Neural cell (in vitro differentiated cells): Measurements from ENCODE around the gene NF1.

Experiments used
- CTCF ChIP-seq: fragments of 450-650 bp; IDR thresholded peaks from 2 replicates; pipeline ENCODE4 v1.5.1; 2014; ENCODE audit warnings: antibody characterized with exemption, mild to moderate bottlenecking, moderate library complexity; ENCODE audit not compliant: poor library complexity, severe bottlenecking
- EZH2 ChIP-seq: fragments of 200-600, 300-800 bp; shearing (Covaris generic), sonication (generic); IDR thresholded peaks from 2 replicates; pipeline ENCODE4 v1.6.1; 2014; ENCODE audit warnings: antibody characterized with exemption, low read length, borderline replicate concordance, mild to moderate bottlenecking; ENCODE audit not compliant: insufficient read depth, poor library complexity, severe bottlenecking
- POLR2AphosphoS5 ChIP-seq: IDR thresholded peaks from 2 replicates; pipeline ENCODE4 v1.6.1; 2012
- RAD21 ChIP-seq: fragments of 450-650 bp; conservative IDR thresholded peaks from 2 replicates; pipeline ENCODE4 v1.6.1; 2014; ENCODE audit warnings: antibody characterized with exemption, mild to moderate bottlenecking, moderate library complexity
- REST ChIP-seq: IDR thresholded peaks from 2 replicates; pipeline ENCODE4 v1.6.1; 2012; ENCODE audit warnings: borderline replicate concordance
- TAF1 ChIP-seq: IDR thresholded peaks from 2 replicates; pipeline ENCODE4 v1.6.1; 2012; ENCODE audit warnings: low read depth

DNA sequence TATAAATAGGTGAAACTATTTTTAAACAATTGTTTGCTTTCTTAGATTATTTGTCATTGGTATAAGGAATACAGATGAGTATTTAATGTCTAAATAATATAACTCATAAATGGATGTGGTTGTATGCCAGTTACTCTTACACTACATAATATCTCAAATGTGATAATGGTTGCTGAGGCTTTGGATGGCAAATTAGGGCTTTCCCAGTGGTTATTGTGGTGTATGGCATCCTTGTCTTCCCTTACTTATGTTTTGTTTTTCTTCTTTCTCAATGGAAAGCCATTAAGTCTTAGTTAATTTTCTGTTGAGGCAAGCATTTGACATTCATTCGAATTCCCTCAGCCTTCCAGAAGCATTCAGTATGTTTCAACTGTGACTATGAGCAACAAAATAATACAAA is 191.8 kb downstream of the NF1 start:
- TF ChIP-seq CTCF (no peak), EZH2 (no peak), RAD21 (no peak), REST (no peak), POLR2AphosphoS5 (no peak), TAF1 (no peak)
